T-helper 17 cell (primary cell): Measurements from ENCODE around the gene MKNK2. TPM values are rescaled to one million over a fixed set of nuclear protein-coding genes. Genes with fewer than 3 reads are reported as not detected.
"Not testable (repeated sequence)": the region's sequence is repeated elsewhere in the genome, so short reads cannot be mapped to it uniquely, and the experiment has no call there.

ENCODE experiments used
- ATAC-seq: fragments of 150-1000 bp; cut with Tn5 transposase; 2 replicates; pipeline ENCODE4 v1.10.0; 2021; ENCODE audit warnings: mild to moderate bottlenecking, moderate library complexity
- DNase-seq, 3 donors: peaks; one replicate each; pipeline versions ENCODE4 v3.0.0 to v3.0.0-alpha.2; 2020 to 2021
- H3K9me3 ChIP-seq: one replicate; pipeline ENCODE4 v1.7.0; 2013; ENCODE audit warnings: low read length, mild to moderate bottlenecking; ENCODE audit not compliant: control insufficient read depth, poor library complexity, severe bottlenecking
- H3K27ac Mint-ChIP-seq: one replicate; pipeline ENCODE4 v1.8.0; 2022; ENCODE audit warnings: mild to moderate bottlenecking, moderate library complexity, mixed read lengths
- H3K27me3 Mint-ChIP-seq: one replicate; pipeline ENCODE4 v1.8.0; 2022; ENCODE audit warnings: mixed read lengths
- H3K36me3 Mint-ChIP-seq: one replicate; pipeline ENCODE4 v1.8.0; 2022; ENCODE audit warnings: low read depth, mixed read lengths
- H3K4me1 Mint-ChIP-seq: one replicate; pipeline ENCODE4 v1.8.0; 2022; ENCODE audit warnings: mild to moderate bottlenecking, mixed read lengths
- H3K4me3 Mint-ChIP-seq: one replicate; pipeline ENCODE4 v1.8.0; 2022; ENCODE audit warnings: mild to moderate bottlenecking, moderate library complexity, mixed read lengths
- total RNA-seq, 4 donors: library from RNA in 2 of 4; stranded (reverse) in 2 of 4; gene quantifications; one replicate each; pipeline ENCODE4 v1.2.3 and lab custom pipeline; 2022 to 2026

MKNK2 gene
- total RNA-seq, result 100 to 1,000 TPM; 256 to 288 TPM
- 133 to 288 reads per million in 2 donors for total RNA-seq (lab: John Stamatoyannopoulos, UW)

DNA sequence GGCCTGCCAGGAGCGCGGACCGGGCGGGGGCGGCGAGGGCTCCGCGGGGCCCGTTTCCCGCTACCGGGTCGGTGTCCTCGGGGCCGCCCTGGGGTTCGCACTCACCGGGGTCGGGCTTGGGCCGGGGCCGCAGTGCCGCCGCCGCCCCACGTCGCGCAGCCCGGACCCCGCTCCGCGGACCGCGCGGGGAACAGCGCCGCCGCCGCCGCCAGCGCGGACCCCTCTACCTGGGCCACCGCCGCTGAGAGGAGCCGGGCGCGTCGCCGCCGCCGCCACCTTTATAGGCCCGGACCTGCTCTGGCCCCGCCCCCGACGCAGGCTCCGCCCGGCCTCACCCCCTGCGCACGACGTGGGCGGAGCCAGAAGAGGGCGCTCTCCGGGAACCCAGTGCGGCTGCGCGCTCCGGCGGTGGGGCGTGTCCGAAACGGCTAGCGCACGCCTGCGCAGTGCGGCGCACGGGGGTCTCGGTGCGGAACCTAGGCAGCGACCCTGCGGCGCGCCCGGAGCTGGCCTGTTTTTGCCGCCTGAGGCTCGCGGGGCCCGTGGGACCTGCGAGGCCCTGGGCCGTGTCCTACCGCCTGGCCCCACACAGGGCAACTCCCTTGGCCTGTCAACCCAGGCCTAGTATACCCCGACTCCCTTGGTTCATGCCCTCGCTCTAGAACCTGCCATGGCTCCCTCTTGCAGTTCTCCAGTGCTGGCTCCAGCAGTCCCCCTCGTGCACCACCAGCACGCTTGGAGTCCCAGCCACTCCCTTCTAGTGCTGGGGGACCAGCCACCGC, at the start of gene MKNK2:
Gene MKNK2, minus strand, starts transcription at position 254 of the 782 bp plus-strand sequence. CDS start 393 bp downstream, outside the sequence.
- DNase-seq (peak; percentile 91 to 98 (median 95)), ATAC-seq (peak; percentile 81)
- peak within 1 kb of the TSS; percentile 89 for H3K4me3 Mint-ChIP-seq
- no peaks in the 10 kb centered on the region for H3K9me3 ChIP-seq
- no peaks in the 10 kb centered on the region for H3K27me3 Mint-ChIP-seq
- peaks cover 2% of the 10 kb centered on the region for H3K36me3 Mint-ChIP-seq
- H3K27ac Mint-ChIP-seq, result peak within 1 kb of the TSS; percentile 95
- H3K4me1 Mint-ChIP-seq, result peaks cover 30% of the 10 kb centered on the region

GRCh38 chr19:2100719-2101061, 49.6 kb upstream of the MKNK2 start:
- H3K27me3 Mint-ChIP-seq, result no peaks in the 10 kb centered on the region
- DNase-seq, result no peak
- H3K4me3 Mint-ChIP-seq, result no peak overlapping the region
- H3K27ac Mint-ChIP-seq, result no peak overlapping the region
- H3K4me1 Mint-ChIP-seq, result peaks cover 7% of the 10 kb centered on the region
- peaks cover 4% of the 10 kb centered on the region for H3K36me3 Mint-ChIP-seq
- H3K9me3 ChIP-seq, result no peaks in the 10 kb centered on the region
- no peak for ATAC-seq

- no peaks in the 10 kb centered on the region for H3K9me3 ChIP-seq
- ATAC-seq (no peak), DNase-seq (no peak)
- no peak overlapping the region for H3K27ac Mint-ChIP-seq
- H3K36me3 Mint-ChIP-seq, result peaks cover 4% of the 10 kb centered on the region
- peaks cover 8% of the 10 kb centered on the region for H3K4me1 Mint-ChIP-seq
- no peaks in the 10 kb centered on the region for H3K27me3 Mint-ChIP-seq
- no peak overlapping the region for H3K4me3 Mint-ChIP-seq
Observed at GRCh38 chr19:2099937-2100718, 49.1 kb upstream of the MKNK2 start.

- no peak for ATAC-seq
Observed at GRCh38 chr19:2099054-2099501, 48.0 kb upstream of the MKNK2 start.

DNA sequence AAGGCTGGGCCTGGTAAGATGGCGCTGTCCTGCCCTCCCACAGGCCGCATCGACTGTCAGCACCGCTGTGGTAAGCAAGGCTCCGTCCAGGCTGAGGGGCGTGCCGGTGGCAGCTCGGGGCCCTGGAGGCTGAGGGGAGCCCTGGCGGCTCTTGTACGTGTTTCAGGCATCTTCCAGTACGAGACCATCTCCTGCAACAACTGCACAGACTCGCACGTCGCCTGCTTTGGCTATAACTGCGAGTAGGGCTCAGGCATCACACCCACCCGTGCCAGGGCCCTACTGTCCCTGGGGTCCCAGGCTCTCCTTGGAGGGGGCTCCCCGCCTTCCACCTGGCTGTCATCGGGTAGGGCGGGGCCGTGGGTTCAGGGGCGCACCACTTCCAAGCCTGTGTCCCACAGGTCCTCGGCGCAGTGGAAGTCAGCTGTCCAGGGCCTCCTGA, 46.9 kb upstream of the MKNK2 start:
- H3K4me1 Mint-ChIP-seq, result peaks cover 22% of the 10 kb centered on the region
- peak overlapping the region; percentile 89 for H3K4me3 Mint-ChIP-seq
- no peaks in the 10 kb centered on the region for H3K9me3 ChIP-seq
- no peaks in the 10 kb centered on the region for H3K27me3 Mint-ChIP-seq
- no peak for ATAC-seq
- H3K36me3 Mint-ChIP-seq, result peaks cover 4% of the 10 kb centered on the region
- H3K27ac Mint-ChIP-seq, result peak overlapping the region; percentile 77
- DNase-seq, result no peak

More at GRCh38 chr19:2099054-2099501, 48.0 kb upstream of the MKNK2 start:
- Mint-ChIP-seq H3K4me3 (no peak overlapping the region), H3K36me3 (peaks cover 4% of the 10 kb centered on the region), H3K27ac (no peak overlapping the region), H3K27me3 (no peaks in the 10 kb centered on the region), H3K4me1 (peaks cover 17% of the 10 kb centered on the region)
- no peaks in the 10 kb centered on the region for H3K9me3 ChIP-seq
- DNase-seq, result no peak

DNA sequence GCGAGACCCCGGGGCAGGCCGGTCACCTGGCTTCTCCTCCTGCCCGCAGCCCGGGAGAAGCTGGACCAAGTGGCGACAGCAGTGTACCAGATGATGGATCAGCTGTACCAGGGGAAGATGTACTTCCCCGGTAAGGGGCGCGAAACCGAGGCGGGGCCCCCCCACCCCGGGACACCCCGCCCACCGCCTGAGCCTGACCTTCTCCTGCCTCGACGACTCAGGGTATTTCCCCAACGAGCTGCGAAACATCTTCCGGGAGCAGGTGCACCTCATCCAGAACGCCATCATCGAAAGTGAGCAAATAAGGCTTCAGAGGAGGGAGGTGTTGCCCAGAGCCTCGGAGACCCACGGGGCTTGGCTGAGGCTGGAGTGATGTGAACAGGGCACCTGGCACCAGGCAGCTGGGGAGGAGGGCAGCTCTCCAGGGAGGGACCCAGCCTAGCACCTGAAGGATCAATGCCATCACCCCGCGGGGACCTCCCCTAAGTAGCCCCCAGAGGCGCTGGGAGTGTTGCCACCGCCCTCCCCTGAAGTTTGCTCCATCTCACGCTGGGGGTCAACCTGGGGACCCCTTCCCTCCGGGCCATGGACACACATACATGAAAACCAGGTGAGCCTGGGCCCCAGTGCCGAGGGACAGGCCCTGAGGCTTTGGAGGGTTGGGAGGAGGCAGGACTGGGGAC, 46.3 kb upstream of the MKNK2 start:
- H3K4me3 Mint-ChIP-seq, result peak overlapping the region; percentile 89
- ATAC-seq, result peak; percentile 25

GRCh38 chr19:2096480-2097202, 45.6 kb upstream of the MKNK2 start, which contains the start of gene IZUMO4:
Gene IZUMO4 (plus strand): TSS chr19:2096915. CDS start chr19:2096946, 31 bp downstream.
- Mint-ChIP-seq H3K4me1 (peaks cover 20% of the 10 kb centered on the region), H3K27me3 (no peaks in the 10 kb centered on the region), H3K27ac (peak within 1 kb of the TSS; percentile 96), H3K36me3 (no peaks in the 10 kb centered on the region), H3K4me3 (peak within 1 kb of the TSS; percentile 98)
- no peaks in the 10 kb centered on the region for H3K9me3 ChIP-seq
- ATAC-seq, result peak; percentile 83
- DNase-seq, result peak; percentile 100

More for the DNA sequence above, 46.3 kb upstream of the MKNK2 start:
- Mint-ChIP-seq H3K36me3 (peaks cover 4% of the 10 kb centered on the region), H3K4me1 (peaks cover 22% of the 10 kb centered on the region), H3K27ac (peak overlapping the region; percentile 77), H3K27me3 (no peaks in the 10 kb centered on the region)
- peak; percentile 42 to 67 (median 58) for DNase-seq
- no peaks in the 10 kb centered on the region for H3K9me3 ChIP-seq

GRCh38 chr19:2096034-2096479, 45.0 kb upstream of the MKNK2 start, which contains the start of gene MOB3A:
Gene MOB3A (minus strand): TSS chr19:2096326. CDS start chr19:2078560, 17,766 bp downstream.
- no peaks in the 10 kb centered on the region for H3K27me3 Mint-ChIP-seq
- no peaks in the 10 kb centered on the region for H3K36me3 Mint-ChIP-seq
- peak; percentile 58 for ATAC-seq
- peak in 2 of 3 donors; percentile 81 for DNase-seq
- H3K4me3 Mint-ChIP-seq, result peak within 1 kb of the TSS; percentile 98
- no peaks in the 10 kb centered on the region for H3K9me3 ChIP-seq
- H3K27ac Mint-ChIP-seq, result peak within 1 kb of the TSS; percentile 96
- peaks cover 21% of the 10 kb centered on the region for H3K4me1 Mint-ChIP-seq

DNA sequence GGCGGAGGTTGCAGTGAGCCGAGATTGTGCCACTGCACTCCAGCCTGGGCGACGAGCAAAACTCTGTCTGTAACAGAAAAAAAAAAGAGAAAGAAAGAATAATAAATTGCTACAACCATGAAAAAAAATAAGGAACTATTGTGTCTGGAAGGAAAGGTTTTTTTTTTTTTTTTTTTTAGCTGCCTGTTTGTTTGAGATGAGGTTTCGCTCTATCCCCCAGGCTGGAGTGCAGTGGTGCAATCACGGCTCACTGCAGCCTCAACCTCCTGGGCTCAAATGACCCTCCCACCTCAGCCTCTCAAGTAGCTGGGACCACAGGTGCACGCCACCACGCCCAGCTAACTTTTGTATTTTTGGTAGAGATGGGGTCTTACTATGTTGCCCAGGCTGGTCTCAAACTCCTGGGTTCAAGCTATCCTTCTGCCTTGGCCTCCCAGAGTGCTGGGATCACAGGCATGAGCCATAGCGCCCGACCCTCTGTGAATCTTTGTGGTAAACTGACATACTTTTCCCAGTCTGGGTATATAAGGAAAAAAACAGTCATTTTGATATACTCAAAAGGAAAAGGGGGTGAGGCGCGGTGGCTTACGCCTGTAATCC, 41.0 kb upstream of the MKNK2 start:
- not testable (repeated sequence) for ATAC-seq, H3K27me3 Mint-ChIP-seq, H3K36me3 Mint-ChIP-seq, DNase-seq, H3K9me3 ChIP-seq, H3K27ac Mint-ChIP-seq
- Mint-ChIP-seq H3K4me3 (peak overlapping the region; percentile 19), H3K4me1 (peaks cover 55% of the 10 kb centered on the region)

DNA sequence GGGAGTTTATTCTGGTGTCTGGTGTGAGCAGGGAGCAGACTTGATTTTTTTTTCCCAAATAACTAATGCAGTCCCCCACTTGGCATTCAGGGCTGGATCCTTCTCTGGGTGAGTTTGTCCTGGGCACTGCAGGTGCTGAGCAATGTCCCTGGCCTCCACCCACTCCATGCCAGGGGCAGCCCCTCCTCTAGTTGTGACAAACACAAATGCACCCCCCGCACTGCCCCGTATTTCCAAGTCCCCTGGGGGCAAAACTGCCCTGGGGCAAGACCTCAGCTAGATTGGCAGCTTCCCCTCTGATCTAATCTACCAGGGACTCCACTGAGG, 38.6 kb upstream of the MKNK2 start:
- no peak for ATAC-seq
- Mint-ChIP-seq H3K4me1 (peaks cover 62% of the 10 kb centered on the region), H3K4me3 (peak overlapping the region; percentile 82), H3K27ac (peak overlapping the region; percentile 99), H3K27me3 (no peaks in the 10 kb centered on the region), H3K36me3 (peaks cover 4% of the 10 kb centered on the region)
- no peak for DNase-seq
- no peaks in the 10 kb centered on the region for H3K9me3 ChIP-seq

- Mint-ChIP-seq H3K4me1 (peaks cover 57% of the 10 kb centered on the region), H3K27me3 (no peaks in the 10 kb centered on the region), H3K4me3 (peak overlapping the region; percentile 47), H3K36me3 (peaks cover 4% of the 10 kb centered on the region), H3K27ac (peak overlapping the region; percentile 99)
- ATAC-seq (no peak), DNase-seq (no peak)
- H3K9me3 ChIP-seq, result no peaks in the 10 kb centered on the region
Observed at GRCh38 chr19:2089001-2089711, 38.1 kb upstream of the MKNK2 start.
